HEK293 (cell line): Measurements from ENCODE around the gene ENDOV.

Experiments used
- CTCF ChIA-PET: fragments of 350-600 bp; formaldehyde crosslinking; extraction: SDS; loops from one replicate; lab custom pipeline; 2021; ENCODE audit warnings: antibody characterized with exemption; lab: Yijun Ruan, JAX
- POLR2A ChIA-PET: fragments of 300-600 bp; formaldehyde crosslinking; extraction: SDS; loops from one replicate; lab custom pipeline; 2020; ENCODE audit warnings: antibody characterized with exemption, inconsistent platforms; lab: Yijun Ruan, JAX
- H3K27ac ChIP-seq: fragments of 200-500 bp; sonication (Bioruptor generic); 2 replicates; pipeline ENCODE4 v1.5.1; 2014; ENCODE audit warnings: low read depth, low read length, control low read depth, inconsistent platforms; ENCODE audit errors: extremely low read depth
- H3K36me3 ChIP-seq, 2 experiments: fragments of 200-500 bp in 1 of 2; sonication (Bioruptor generic) in 1 of 2; 1 replicate in 1 of 2; 2 replicates in 1 of 2; pipeline ENCODE4 v1.5.1; 2014 to 2017; ENCODE audit warnings: inconsistent platforms in 2 of 2, low read length in 2 of 2; ENCODE audit not compliant: control insufficient read depth in 2 of 2, insufficient read depth in 1 of 2
- H3K4me1 ChIP-seq: fragments of 200-500 bp; sonication (Bioruptor generic); 2 replicates; pipeline ENCODE4 v1.5.1; 2014; ENCODE audit warnings: mild to moderate bottlenecking, low read length, inconsistent platforms; ENCODE audit not compliant: control insufficient read depth, insufficient read depth
- H3K4me3 ChIP-seq: 2 replicates; pipeline ENCODE4 v1.5.1; 2011; ENCODE audit warnings: low read depth, mild to moderate bottlenecking, control low read depth, low read length, moderate library complexity
- H3K9me3 ChIP-seq: fragments of 200-500 bp; sonication (Bioruptor generic); 2 replicates; pipeline ENCODE4 v1.5.1; 2014; ENCODE audit warnings: low read depth, low read length, inconsistent platforms; ENCODE audit not compliant: control insufficient read depth, insufficient read depth
- ELK4 ChIP-seq: IDR thresholded peaks from 2 replicates; pipeline ENCODE4 v1.6.1; 2011; ENCODE audit warnings: mild to moderate bottlenecking, low read depth, low read length, borderline replicate concordance
- GLIS2 ChIP-seq: fragments of 450-650 bp; formaldehyde crosslinking; IDR thresholded peaks from 2 replicates; pipeline ENCODE4 v1.5.1; 2016; ENCODE audit warnings: missing biosample characterization, missing genetic modification characterization
- KLF17 ChIP-seq: fragments of 450-650 bp; formaldehyde crosslinking; IDR thresholded peaks from 2 replicates; pipeline ENCODE4 v1.5.1; 2016; ENCODE audit warnings: missing biosample characterization, missing genetic modification characterization
- SP2 ChIP-seq: fragments of 450-650 bp; formaldehyde crosslinking; IDR thresholded peaks from 2 replicates; pipeline ENCODE4 v1.5.1; 2016; ENCODE audit warnings: missing biosample characterization, missing genetic modification characterization
- ZIC2 ChIP-seq: fragments of 450-650 bp; formaldehyde crosslinking; IDR thresholded peaks from 2 replicates; pipeline ENCODE4 v1.5.1; 2016; ENCODE audit warnings: missing biosample characterization, missing genetic modification characterization

Gene ENDOV

GRCh38 chr17:80487511-80487910 lies 72.5 kb downstream of the ENDOV start:
- Histone ChIP-seq H3K9me3 (no peaks in the 10 kb centered on the region), H3K36me3 (no peaks in the 10 kb centered on the region), H3K4me1 (no peaks in the 10 kb centered on the region), H3K4me3 (no peak overlapping the region), H3K27ac (no peak overlapping the region)
- TF ChIP-seq SP2 (0 out of 2 replicates have a peak, but pooled peaks have one; percentile 12), KLF17 (tag by site-specific recombination) (peak; percentile 97), GLIS2 (tag by site-specific recombination) (peak; percentile 14; the same call in 1 of the 2 replicates), ELK4 (no peak), ZIC2 (tag by site-specific recombination) (peak; percentile 92)
- ChIA-PET POLR2A (no interaction called here), CTCF (no interaction called here)
